Islet of Langerhans (tissue), 1 donor: Measurements from ENCODE around the gene GOSR2.
"Not testable (repeated sequence)": the region's sequence is repeated elsewhere in the genome, so short reads cannot be mapped to it uniquely, and the experiment has no call there.

Source experiments
- FAIRE-seq: peaks from one replicate; lab custom pipeline; 2011; peaks lifted over from hg19 to GRCh38; lab: Jason Lieb, UNC

GOSR2 gene

DNA sequence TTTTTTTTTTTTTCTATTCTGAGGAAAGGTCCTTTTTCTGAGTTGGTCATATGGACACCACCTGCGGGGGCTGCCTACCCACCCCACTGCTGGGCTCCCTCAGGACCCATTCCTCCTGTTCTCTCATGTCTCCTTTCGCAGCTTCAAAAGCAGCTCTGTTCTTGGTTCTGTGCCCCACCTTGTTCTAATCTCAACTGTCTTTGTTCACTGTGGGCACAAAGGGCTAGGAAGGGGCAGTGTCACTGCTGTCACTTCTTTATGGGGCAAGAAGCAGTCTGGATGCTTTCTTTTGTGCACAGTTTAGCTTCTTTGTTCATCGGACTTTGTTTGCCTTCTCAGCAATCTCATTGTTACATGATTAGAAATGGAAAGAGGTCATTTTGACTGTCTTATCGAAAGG, 7.1 kb downstream of the GOSR2 start:
- FAIRE-seq: no peak

DNA sequence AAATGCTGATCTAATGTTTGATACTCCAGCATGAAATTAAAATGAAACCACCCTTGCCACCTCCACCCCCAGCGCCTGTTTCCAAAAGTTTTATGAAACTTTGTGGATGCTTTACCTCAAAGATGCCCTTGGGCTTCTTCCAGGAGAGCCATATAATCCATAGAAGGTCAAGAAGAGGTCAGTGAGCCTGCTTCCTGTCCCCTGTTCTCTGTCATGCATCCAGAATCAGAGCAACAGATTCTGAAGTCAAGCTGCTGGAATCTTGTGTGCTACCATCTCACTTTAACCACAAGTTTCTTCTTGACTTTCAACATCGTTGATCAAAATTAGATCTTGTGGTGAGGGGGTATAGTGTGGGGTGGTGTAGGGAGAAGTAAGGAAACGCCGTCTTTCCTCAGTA, 8.6 kb downstream of the GOSR2 start:
- no peak for FAIRE-seq

DNA sequence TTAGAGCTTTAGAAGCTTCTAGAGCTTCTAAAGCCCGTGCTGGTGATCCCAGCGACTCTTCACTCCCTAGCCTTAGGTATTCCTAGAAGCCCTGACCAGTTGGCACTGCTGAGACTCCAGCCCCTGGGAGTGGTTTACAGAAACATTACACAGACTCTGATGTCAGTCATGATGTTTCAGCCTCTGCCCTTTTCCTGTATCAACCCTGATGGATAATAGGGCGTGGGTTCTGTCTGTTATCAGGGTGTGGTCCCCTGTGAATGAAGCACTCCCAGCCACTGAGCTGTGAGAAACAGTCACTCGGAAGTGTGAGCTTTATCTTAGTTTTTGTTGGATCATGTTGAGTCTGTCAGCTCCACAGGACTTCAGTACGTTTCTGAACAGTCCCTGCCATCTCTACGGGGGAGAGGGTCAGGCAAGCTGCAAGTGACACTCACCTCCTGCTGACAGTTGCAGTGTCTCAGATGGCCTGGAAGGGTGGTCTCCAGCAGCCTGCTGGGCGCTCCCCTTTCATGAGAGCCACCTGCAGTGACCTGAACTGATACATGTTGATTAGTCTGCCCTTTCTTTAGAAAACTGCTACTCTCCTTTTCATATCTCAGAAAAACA, 12.8 kb downstream of the GOSR2 start:
- no peak for FAIRE-seq

DNA sequence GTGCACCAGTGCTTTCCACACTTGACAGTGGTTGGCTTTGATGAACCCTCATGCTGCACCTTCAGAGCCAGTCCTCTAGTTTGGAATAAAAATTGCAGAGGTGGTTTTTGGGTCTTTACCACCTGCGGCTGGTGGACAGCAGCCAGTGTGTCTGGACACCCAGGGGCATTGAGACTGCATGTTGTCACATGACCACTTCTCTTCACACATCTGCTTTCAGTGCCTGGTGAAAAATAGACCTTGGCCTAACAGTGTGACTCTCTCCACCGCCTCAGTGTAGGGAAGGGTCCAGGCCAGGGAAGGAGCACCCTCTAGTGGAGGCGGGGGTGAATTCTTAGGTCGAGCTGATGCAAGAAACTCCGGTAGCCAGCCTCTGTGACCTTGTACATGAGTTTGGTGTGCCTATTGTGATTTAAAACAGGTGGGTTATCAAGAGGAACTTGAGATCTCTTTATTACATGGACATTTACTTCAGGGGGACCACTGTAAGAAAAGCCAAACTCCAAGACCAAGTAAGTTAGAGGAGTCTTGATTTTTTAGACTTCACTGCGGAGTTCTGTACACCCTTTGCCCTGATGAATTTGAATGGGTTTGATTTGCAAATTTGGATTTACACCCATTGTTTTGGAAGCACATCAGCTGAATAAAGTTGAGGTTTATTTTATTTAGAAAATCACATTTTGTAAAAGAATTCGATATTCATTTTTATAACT, 17.9 kb downstream of the GOSR2 start:
- FAIRE-seq: no peak

DNA sequence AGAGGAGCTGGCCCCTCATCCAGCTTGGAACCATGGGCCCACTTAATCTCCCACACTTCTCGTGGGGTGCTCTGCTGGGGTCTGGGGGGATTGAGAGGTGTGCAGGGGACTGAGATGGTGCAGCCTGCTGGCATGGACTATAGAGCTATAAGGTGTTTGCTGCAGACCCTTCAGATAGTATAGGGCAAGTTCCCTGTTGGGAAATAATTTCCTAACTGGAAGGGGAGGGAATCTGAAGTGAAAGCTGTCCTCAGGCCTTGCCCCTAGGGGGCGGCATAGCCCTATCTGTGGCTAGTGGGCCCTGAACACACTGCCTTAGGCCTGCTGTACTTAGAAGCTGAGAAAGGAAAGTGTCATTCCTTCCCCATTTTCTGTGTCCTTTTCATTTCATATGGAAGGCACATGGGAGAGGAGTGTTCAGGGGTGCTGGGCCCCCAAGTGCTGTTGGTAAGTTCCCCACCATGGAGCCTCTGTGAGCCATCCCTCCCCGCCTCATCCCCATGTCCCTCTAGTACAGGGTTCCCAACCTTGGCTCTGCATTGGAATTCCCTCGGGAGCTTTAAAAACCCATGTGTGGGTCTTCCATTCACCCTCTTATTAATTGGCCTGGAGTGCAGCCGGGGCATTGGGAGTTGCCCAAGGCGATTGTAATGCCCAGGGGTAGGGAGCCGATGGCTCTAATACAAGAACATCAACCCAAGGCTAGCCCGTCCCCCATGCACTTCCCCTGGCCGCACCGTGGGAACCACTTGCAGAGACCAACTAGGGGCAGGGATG, 19.7 kb downstream of the GOSR2 start:
- no peak for FAIRE-seq

DNA sequence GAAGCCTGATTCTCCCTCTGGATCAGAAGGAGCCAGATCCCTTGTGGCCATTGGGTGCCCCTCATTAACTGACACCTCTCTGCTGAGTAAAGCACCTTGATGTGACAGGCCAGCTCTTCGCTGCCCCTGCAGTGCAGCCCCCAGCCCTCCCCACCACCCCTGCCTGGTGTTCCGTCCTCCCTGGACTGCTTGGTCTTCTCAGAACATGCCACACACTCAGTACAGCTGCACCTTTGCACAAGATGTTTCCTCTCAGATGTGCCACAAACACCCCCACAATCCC, 20.2 kb downstream of the GOSR2 start:
- no peak for FAIRE-seq

DNA sequence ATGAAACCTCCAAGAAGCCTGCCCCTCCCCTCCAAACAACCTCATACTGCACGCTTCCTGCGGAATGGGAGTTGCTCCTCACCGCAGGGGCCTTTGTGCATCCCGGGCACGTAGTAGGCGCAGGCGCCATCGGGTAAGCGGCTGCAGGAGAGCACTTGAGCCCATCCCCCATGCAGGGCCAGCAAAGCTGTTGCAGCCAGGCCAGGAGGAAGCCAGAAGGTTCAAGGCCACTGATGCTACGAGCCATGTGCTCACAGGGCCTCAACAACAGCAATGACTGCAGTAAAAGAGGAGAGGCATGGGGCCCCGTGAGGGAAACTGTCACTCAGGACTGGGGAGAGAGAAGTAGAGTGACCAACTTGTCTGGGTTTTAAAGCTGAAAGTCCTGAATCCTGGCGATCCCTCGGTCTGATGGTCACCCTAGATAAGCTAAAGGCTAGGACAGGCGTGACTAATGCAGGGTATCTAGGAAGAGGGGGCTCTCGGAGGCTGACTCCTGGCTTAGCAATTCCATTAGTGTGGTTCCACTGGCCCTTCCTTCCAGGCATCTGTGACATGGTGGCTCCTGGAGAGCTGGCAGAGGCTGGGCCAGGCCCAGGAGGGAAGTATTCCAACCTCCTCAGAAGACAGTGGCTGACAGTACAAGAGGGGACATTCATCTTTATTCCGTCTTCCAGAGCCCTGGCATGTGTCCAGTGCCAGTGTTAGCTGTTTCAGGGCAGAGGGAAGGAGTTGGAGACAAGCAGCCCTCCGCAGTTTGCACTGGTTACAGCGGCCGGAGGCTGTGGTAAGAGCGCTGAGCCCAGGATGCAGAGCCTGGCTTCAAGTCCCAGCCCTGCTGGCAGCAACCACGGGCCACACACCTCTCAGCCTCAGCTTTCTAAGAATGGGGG, 20.8 kb downstream of the GOSR2 start:
- no peak for FAIRE-seq

DNA sequence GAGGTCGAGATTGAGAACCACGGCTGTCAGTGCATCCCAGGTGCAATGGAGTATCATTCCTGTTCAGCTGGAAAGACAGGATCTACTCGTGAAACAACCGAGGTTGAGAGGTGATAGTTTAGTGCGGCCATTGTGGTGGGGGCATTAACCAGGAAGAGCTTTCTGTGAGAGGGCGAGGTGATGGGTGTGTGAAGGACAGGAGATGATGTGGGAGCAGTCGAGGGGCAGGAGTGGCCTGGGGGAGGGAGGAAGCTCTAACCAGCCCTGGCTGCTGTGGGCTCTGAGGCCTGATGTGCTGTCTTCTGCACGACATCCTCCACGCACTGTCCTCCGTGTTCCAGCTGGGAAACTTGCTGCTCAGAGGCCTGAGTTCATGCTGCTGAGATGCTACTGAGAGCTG, 22.0 kb downstream of the GOSR2 start:
- no peak for FAIRE-seq

DNA sequence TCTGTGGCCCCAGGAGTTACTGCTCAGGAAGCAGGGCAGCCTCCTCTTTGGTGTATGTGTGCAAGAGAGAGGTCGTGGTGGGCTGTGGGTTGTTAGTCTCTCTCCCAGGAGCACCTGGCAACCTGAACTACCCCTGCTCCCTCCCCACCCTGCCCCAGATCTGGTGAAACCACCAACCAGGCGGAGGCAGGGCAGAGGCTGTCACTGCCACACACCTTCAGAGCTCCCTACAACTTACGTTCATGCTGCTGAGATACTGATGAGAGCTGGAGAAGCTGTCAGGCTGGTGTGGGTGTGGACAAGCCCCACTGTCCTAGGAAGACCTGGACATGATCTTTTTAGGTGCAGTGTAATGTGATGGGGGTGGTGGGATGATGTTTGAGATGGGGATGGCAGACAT, 24.3 kb downstream of the GOSR2 start:
- no peak for FAIRE-seq

DNA sequence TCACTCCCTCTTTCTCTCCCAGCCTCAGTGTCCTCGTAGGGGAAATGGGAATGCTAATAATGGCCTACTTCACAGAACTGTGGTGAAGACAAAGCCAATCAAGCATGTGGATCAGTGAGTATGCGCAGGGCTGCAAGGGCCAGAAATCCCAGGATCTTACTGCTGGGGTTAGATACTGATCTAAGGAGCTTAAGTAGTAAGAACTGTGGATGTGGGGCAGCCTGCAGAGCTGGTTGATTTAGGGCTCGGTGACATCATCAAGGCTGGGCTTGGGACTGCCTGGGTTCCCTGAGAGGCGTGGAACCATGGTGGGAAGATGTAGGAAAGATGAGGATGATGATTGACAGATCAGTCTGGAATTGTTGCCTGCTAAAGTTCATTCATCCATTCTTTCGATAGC, 25.6 kb downstream of the GOSR2 start:
- no peak for FAIRE-seq

DNA sequence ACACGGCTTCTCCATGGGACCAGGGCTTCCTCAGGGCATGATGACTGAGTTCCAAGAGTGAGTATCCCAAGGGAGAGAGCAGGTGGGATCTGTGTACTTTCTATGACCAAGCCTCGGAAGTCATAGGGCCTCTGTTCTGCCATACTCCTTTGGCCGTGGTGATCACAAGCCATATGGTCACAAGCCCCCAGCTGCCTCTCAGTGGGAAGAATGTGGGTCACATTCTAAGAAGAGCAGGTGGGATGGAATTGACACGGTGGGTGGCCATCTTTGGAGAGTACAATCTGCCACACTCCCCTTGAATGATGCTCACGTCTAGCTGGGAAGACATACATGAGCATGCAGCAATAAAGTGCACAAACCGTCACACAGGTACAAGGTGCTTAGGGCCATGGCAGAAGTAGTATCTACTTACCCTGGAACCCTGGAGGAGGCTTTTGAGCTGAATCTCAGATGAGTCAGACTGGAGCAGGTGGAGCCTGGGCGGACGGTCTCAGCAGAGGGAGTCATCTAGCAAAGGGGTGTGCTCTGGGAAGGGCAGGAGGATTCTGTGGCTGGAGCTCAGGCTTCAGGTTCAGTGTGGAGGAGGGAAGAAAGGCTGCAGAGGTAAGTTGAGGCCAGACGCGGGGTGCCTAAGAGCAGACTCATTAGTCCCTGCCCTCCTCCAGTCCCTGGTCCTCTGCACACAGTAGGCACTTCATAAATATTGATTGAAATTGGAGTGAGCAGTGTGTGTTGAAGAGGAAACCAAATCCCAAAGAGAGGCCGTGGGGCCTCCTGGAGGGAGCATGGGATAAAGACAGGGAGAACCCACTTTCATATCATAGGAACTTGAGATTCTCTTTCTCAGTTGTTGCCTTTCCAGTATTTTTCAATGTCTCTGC, 26.6 kb downstream of the GOSR2 start:
- FAIRE-seq: no peak

DNA sequence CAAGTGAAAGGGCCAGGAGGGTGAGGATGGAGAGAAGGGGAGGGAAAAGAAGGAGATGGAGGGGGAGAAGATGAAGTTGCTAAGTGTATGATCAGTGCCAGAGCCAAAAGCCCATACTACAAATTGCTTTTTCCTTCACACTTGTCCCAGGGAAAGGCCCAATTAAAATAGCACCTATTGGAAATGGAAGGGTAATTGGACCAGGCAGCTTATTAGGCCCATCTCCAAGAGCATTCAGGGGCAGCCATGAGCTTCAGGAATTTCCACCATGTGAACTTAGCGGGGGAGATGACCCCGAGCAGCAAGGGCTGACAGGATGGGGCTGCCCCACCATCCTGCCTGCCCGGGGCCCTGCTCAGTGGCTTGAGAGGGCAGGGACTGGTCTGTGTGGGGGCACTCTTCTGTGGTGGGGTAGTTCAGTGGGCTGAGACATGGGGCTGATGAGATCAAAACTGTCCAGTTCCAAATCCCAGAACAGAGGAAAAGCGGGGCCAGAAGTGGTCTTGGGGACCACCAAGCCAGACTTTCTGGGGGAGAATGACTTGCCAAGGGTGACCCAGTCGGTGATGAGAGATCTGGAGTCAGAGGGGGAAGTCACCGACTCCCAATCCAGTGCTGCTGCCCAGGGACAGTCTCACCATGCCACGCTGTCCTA, 27.5 kb downstream of the GOSR2 start:
- no peak for FAIRE-seq

DNA sequence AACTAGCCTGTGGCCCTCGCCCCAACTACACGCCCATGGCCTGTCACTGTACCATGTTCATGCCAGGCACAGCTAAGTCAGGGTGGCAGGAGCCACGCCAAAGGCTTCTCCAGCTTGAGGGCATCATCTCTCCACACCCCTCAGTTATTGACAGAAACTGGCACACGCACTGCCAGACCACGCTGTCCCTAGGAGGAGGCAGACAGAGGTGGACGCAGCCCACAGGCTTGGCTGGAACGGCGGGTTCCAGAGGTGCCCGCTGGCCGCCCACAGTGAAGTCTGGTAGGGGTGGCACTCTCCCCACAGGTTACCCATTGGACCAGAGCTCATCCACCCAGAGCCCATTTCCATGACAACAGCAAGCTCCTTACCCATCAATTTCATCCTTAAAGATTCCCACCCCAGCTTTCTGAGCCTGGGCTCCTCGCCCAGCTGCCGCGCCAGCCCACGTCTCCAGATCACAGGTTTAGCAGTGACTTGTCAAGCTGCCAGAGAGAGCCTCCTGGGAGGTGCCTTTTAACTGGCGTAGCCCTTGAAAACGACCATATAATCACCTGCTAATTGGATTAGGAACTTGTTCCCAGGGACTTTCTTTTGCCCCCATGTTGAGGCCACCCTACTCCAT, 28.1 kb downstream of the GOSR2 start:
- FAIRE-seq: no peak

DNA sequence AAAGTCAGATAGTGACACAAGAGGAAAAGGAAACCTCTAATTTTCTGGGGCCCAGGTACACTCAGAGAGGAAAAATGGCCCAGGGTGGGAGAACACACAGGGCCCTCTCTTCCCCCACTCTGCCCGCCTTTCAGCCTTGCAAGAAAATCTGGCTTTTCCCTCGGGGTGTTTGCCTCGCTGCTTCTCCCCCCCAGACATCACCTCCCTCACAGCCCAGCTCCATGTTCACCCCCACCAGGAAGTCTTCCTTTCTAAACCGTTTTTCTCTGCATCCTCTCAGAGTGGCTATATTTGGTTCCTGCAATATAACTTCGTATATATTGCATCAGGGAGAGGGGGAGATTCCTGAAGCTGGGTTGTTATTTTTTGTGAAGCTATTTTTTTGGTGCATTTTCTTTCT, 28.7 kb downstream of the GOSR2 start:
- no peak for FAIRE-seq

DNA sequence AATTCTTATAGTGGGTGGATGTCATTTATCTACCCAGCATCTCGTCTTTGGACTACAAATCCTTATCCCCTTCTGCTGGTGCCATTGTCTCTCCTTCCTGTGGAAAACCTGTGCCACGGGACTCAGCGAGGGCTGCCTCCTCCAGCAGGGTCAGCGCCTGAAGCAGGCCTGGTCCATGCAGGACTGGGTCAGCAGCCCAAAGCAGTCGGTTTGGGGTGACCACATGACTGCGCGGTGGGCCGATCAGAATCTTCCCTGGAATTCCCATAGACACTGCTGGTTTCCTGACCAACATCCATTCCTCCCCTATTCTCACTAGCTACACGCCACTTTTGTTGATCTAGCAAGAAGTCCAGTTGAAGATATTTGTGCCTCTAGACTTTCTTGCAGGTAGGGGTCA, 29.2 kb downstream of the GOSR2 start:
- no peak for FAIRE-seq

DNA sequence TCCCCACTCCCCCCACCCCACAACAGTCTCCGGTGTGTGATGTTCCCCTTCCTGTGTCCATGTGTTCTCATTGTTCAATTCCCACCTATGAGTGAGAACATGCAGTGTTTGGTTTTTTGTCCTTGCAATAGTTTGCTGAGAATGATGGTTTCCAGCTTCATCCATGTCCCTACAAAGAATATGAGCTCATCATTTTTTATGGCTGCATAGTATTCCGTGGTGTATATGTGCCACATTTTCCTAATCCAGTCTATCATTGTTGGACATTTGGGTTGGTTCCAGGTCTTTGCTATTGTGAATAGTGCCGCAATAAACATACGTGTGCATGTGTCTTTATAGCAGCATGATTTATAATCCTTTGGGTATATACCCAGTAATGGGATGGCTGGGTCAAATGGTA, 30.2 kb downstream of the GOSR2 start:
- not testable (repeated sequence) for FAIRE-seq

DNA sequence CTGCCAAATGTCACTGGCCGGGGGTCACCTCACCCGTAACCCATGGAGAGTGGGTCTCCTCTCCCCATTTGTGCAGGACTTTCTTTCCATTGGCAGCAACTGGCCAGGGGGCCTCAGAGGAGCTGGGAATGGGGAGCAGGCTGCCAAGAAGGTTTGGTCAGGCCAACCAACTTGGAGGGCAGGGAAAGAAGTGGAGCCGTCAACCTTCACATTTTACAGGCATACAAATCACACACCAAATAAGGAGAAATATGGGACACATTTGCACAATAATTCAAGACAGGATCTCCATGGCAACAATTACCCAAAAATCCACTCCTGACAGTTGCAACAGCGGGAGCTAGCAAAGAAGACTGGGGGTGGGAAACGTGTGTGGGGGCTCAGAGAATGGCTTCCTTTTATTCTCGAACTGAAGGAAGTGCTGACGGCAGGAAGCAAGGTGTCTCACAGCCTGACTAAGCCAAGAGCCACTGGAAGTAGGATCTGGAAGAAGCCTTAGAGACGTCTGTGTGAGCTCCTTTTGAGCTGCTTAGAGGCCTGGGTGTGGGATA, 35.2 kb downstream of the GOSR2 start:
- FAIRE-seq: no peak

DNA sequence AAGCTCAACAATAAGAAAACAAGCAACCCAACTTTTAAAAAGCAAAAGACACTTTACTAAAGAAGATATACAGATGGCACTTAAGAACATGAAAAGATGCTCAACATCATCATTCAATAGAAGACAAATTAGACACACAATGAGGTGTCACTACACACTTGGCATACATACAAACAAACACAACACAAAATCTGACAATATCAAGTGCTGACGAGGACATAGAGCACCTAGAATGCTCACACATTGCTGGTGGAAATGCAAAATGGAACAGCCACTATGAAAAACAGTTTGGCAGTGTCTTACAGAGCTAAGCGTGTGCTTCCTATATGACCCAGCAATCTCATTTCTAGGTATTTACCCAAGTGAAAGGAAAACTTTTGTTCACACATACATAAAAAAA, 37.2 kb downstream of the GOSR2 start:
- no peak for FAIRE-seq

DNA sequence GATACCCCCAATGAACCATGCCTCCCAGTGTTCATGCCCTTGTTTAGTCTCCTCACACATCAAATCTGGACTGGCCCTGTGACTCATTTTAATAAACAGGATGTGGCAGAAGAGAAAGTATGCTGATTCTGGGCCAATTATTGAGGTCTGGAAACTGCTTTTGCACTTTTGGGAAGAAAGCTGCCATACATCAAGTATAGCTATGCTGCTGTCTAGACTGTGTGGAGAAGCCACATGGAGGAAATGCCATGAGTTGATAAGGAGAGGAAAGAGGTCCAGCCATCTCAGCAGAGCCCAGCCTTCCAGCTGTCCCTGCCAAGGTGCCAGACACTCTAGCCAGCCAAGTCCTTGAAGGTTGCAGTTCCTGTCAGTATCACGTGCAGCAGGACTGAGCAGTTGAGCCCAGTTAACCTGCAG, 39.4 kb downstream of the GOSR2 start:
- no peak for FAIRE-seq

DNA sequence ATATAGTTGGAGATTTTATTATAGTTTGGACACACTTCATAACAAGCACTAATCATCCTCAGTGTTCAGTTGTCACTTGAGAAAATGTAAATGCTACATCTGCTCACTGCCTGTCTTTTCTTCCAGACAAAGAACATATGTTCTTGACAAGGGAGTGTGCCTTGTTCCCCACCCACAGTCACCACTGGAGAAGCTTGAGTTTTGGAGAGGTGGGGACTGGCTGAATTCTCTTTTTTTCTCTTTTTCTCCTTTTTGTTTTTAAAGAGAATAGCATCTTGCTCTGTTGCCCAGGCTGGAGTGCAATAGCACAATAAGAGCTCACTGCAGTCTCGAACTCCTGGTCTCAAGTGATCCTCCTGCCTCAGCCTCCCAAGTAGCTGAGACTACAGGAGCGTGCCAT, 40.6 kb downstream of the GOSR2 start:
- FAIRE-seq: no peak
